HG03064 (cell line): ENCODE results near the gene SBNO2.
"Not testable (repeated sequence)": the region's sequence is repeated elsewhere in the genome, so short reads cannot be mapped to it uniquely, and the experiment has no call there.

ENCODE experiments used
- ATAC-seq: cut with Tn5 transposase; IDR thresholded peaks from one replicate; pipeline ENCODE4 v1.9.1; 2021; ENCODE audit warnings: low read depth; ENCODE audit not compliant: unreplicated experiment

SBNO2 gene

DNA sequence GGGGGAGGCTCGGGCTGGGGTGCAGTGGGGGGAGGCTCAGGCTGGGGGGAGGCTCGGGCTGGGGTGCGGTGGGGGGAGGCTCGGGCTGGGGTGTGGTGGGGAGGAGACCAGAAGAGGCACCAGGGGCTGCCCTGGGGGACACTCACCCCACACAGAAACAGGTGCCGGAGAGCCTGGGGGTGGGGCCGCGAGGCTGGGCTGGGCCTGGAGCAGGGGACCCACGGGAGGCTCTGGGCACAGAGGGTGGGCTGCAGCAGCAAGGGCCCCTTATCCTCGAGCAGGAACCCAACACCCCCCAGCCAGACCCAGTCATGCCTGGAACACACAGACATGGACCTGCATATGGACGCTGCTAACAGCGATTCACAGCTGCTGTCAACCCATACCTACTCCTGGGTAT is 35.9 kb downstream of the SBNO2 start:
- ATAC-seq, result no peak

DNA sequence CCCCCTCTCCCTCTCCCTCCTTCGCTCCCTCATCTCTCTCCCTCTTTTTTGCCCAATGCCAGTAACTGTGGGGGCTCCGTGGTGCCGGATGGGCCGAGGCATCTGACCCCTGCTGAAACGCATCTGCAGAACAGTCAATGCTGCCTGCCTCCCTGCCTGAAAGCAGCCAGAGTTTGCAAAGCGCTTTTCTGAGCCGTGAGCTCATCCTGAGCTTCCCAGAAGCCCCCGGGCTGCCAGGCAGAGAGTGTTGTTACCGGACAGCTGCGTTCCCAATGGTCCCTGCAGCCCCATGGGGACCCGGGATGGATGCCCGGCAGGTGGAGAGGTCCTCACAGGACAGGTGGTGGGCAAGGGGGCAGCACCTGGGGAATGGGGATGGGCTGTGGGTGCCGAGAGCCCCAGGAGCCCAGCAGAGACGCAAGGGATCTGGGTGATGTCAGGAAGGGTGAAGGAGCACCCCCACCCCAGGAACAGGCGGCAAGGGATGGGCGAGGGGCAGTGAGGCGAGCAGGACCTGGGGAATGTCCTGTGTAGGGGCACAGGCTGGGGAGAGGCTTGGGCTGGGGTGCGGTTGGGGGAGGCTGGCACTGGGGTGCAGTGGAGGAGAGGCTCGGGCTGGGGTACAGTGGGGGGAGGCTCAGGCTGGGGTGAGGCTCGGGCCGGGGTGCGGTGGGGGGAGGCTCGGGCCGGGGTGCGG is 37.3 kb downstream of the SBNO2 start:
- ATAC-seq, result no peak

DNA sequence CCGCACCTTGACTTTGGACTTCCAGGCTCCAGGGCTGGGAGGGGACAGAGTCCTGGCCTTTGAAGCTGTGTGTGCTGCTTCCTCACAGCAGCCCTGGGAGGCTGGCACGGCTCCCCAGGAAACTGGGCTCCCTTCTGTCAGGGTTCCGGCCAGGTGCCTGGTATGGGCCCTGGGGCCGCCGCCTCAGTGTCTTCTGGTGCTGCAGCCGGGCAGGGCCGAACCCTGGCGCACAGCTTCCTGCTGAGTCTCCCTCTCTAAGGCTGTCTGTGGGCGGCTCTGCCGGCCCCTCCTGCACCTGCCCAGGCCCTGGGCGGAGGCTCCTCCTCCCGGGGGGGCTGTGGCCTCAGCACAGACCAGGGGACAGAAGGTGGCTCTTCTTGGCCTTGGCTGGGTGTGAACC is 37.9 kb downstream of the SBNO2 start:
- ATAC-seq, result no peak

DNA sequence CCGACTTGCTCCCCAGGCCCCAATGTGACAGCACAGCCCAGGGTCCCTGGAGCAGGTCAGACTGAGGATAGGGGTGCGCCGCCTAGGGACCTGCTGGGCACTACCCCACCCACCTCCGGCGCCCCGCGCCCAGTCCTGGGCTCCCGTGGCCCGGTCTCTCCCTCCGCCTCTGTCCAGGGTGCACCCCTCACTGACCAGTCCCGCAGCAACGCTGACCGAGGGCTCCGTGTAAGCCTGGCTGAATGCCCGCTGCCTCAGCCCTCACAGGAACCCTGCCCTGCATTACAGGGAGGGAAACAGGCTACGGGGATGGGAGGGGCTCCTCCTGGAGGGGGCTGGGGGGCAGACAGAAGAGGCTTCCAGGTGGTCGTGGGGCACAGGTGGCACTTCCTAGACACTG is 38.6 kb downstream of the SBNO2 start:
- ATAC-seq, result no peak

- ATAC-seq, result no peak
Measured at GRCh38 chr19:1134431-1134830, 39.6 kb downstream of the SBNO2 start.

DNA sequence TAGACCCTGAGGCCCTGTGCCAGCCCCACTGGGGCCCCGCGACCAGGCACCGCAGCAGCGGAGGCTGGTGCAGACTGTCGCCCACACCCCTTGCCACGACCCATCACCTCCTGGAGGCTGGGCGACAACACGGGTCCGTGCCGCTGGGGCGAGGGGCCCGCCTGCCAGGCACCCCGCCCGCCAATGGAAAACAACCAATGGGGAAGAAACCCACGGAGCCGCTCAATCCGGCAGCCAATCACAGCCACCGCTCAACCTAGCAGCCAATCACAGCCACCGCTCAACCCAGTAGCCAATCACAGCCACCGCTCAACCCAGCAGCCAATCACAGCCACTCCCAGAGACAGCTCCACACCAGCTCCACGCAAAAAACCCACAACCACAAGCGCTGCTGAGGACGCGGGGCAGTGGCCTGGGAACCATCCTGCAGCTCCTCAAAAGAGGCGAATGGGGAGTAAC is 40.6 kb downstream of the SBNO2 start:
- no peak for ATAC-seq

DNA sequence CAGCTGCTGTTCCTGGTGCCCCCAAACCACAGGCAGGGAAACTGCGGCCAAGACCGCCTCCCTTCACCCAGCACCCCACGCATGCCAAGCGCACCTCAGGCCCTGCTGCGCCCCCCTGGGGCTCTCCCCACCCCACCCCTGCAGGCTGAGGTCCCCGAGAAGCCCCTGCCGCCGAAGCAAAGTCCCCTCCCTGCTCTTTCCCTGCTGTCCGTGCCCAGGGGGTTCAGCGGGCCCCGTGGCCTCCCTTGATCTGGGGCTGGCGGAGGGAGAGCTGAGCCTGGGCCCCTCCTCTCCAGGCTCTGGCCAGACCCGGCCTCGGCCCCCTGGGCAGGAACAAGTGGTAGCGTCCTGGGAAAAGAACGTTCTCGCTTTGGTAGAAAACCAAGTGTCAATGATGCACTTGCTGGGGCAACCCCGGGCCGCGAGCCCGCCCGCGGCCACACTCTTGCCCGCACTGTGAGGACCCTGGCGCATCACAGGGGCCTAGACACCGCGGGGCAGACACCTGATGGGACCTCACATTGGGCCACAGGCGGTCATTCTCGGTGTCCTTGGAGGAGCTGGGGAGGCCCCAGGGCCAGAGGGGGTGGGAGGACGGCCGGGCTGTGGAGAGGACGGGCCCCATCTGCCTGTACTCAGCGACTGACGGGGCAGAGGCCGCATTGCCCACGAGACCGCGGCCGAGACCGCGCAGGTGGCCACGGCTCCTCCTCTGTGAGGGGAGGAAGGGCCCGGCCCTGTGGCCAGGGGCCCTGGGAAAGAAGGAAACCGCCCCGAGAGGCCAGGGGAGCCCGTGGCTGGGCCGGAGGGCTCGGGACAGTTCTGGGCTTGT is 41.3 kb downstream of the SBNO2 start:
- no peak for ATAC-seq

GRCh38 chr19:1131718-1132551 is 42.1 kb downstream of the SBNO2 start:
- ATAC-seq, result peak; percentile 72

DNA sequence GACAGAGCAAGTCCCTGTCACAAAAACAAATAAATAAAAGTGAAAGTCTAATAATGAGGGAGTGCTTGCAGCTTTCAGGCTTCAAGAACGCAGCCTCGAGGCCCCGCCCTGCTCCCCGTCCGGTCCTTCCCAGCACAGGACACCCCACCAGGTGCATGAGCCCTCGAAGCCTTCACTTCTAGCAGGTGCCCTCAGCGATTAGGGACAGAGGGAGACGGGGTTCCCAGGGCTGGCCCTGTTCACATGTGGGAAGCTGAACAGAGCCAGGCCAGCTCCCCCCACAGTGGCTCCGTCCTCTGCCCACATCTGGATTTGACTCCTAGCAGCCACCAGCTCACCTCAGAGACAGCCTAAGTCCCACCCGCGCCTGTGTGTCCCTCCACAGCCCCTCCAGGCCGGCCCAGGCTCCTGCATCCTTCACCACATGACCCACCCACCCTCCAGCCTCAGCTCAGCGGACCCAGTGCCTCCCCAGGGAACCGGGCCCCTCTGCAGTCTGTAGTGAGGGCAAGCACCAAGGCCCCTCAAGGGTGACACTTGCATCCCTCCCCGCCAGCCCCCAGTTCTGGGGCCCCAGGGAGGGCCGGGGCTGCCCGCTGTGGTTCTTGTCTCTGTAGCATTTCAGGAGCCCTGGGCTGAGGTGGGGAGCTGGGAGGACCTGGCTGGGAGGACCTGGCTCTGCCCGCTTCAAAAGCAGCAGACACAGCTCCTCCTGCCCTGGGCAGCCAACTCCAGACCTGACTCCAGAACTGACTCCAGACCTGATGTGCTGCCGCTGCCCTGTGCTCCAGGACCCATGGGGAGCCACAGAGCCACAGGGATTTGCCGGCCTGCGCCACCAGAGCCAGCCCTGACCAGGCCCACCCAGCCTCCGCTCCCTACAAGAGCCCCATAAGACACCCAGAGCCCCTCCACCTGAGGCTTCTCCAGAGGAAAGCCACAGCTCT is 43.0 kb downstream of the SBNO2 start:
- ATAC-seq, result no peak

DNA sequence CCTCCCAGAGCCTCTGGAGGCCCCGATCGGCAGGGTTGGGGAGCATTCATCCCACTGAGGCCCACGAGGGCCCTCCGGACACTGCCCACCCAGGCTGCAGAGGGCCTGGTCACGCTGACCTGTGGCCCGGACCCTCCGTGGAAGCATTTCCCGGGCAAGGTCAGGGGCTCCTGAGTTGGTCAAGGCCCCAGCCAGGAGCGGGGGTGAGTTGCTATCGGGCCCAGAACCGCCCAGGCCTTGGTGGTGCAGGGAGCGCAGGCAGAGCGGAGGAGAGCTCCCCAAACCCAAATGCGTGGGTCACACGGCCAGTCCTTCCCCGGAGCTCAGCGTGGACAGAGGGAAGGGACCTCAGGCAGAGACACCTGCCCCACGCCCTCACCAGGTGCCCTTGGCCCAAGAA is 44.5 kb downstream of the SBNO2 start:
- no peak for ATAC-seq

DNA sequence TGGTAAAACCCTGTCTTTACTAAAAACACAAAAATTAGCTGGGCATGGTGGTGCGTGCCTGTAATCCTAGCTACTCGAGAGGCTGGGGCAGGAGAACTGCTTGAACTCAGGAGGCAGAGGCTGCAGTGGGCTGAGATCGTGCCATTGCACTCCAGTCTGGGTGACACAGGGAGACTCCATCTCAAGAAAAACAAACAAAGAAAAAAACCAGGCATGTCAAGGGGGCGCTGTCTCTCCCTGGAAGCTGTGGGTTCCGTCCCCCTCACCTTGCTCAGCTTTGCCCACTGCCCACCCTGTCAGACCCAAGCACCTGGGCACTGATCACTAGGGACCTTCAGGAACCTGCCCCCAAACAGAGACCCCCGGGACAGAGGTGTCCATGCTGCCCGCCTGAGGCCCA is 45.0 kb downstream of the SBNO2 start:
- ATAC-seq, result not testable (repeated sequence)

DNA sequence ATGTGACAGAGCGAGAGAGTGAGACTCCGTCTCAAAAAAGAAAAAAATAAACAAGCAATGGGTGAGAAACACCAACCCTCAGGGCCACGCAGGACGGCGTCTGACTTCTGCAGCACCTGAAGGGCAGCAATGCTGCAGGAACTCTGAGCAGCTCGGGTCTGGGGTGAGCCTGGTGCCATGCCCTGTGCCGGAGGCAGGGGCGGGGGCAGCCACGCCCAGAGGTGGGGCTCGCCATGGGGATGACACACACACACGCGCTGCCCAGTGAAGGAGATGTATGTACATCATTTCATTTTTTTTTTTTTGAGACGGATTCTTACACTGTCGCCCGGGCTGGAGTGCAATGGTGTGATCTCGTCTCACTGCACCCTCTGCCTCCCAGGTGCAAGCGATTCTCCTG is 46.0 kb downstream of the SBNO2 start:
- ATAC-seq, result no peak

GRCh38 chr19:1126984-1127760 is 46.9 kb downstream of the SBNO2 start:
- no peak for ATAC-seq

GRCh38 chr19:1125601-1126467 is 48.2 kb downstream of the SBNO2 start:
- no peak for ATAC-seq

- ATAC-seq, result no peak
Measured at GRCh38 chr19:1123885-1124677, 50.0 kb downstream of the SBNO2 start.

DNA sequence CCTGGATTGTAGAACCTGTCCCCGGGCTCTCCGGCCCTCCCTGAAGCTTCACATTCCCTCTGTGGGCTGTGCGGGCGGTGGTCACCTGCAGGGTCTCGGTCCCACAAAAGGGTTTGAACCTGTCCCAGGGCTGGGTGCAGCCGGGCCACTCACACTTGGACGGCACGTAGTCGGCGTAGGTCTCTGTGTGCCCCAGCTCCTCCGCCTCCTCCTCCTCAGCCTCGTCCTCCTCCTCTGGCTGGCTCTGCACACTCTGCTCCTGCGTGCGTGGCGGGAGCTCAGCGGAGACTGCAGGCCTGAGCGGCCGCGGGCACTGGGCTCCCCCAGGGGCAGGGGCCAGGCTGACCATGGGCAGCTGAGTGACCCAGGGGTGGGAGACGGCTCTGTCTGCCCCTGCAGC is 50.7 kb downstream of the SBNO2 start:
- no peak for ATAC-seq

- ATAC-seq, result no peak
Measured at GRCh38 chr19:1122972-1123363, 51.1 kb downstream of the SBNO2 start.
